NCI-H510A (cell line): ENCODE data around the gene SP2.

Source experiments
- DNase-seq: peaks from one replicate; lab custom pipeline; 2025; lab: John Stamatoyannopoulos, UW

The SP2 gene

DNA sequence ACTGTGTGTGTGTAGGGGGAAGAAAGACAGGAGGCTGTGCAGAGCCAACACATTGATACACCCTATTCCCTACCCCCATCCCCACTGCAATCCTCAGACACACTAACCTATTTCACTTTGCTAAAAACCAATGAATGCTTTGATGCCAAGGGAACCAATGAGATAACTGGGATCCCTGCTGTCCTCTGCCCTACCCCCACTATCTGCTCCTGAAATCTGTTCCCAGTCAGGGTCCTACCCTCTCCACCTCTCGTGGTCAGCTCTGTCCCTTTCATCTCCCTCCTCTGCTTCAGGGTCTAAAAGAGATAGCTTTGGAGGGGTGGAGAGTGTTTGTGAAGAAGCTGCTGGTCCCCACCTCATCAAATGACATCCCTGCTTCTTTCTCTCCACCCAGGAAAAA lies 26.0 kb upstream of the SP2 start:
- no peak for DNase-seq

DNA sequence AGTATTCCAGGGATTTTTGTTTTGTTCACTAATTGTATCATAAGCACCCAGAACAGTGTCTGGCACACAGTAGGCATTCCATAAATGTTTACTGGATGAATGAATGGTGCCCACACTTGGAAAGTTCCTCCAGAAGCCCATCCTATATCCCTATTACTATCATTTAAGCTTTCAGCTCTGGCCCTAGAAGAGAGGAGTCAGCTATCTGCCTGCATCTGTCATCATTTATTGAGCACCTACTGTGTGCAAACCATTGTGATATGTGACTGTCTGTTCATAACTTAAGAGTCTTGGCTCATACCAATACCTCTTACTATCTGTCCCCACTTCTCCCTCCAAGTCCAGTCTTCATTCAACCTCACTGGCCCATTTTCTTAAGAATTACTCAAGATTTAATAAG lies 25.0 kb upstream of the SP2 start:
- no peak for DNase-seq

DNA sequence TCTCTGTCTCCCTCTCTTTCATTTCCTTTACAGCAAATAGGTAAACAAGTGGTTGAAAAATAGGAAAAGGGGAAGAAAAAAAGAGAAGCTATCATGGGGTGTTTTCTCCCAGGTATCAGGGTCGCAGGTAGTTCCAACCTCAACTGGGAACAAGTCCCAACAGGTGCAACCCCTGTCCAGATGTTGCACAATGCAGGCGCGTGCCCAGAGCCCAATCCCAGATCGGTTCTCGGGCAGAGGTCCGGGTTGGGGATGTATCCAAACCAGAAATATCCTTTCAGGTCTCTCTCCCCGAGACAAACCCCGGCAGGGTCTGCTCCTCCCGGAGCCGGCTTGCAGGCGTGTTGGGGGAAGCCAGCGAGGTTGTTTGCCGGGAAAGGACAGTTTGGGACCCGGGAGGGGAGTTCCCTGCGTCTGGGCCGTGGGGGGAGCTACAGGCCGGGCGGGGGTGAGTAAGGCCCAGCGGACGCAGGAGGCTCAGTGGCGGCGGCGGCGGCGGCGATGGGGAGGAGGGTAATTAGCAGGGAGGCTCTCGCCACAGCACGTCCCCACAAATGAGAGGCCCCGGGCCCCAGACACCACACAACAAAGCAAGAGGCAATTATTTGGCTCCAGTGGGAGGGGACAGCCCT lies 23.9 kb upstream of the SP2 start:
- no peak for DNase-seq

DNA sequence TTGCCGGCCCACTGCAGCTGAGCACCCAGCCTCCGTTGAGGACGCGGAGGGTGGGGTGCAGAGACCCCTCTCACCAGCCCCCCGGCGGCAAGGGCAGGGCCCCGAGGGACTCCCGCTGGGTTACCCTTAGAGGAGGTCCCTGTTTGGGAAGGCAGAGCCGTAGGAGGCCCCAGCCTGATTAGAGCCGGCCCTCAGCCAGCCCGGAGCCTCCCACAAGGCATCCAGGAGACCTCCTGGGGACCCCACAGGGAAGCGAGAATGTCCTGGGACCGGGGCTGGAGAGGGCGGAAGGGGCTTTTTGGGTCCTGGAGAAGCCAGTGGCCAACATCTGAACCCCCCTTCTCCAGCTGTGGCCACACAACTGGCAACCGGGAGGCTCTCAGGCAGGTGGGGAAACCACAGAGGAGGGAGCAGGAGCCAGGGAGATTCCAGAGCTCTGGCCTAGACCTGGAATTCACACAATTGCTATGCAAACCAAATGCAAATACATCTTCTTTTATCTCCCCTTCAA lies 23.3 kb upstream of the SP2 start:
- no peak for DNase-seq

DNA sequence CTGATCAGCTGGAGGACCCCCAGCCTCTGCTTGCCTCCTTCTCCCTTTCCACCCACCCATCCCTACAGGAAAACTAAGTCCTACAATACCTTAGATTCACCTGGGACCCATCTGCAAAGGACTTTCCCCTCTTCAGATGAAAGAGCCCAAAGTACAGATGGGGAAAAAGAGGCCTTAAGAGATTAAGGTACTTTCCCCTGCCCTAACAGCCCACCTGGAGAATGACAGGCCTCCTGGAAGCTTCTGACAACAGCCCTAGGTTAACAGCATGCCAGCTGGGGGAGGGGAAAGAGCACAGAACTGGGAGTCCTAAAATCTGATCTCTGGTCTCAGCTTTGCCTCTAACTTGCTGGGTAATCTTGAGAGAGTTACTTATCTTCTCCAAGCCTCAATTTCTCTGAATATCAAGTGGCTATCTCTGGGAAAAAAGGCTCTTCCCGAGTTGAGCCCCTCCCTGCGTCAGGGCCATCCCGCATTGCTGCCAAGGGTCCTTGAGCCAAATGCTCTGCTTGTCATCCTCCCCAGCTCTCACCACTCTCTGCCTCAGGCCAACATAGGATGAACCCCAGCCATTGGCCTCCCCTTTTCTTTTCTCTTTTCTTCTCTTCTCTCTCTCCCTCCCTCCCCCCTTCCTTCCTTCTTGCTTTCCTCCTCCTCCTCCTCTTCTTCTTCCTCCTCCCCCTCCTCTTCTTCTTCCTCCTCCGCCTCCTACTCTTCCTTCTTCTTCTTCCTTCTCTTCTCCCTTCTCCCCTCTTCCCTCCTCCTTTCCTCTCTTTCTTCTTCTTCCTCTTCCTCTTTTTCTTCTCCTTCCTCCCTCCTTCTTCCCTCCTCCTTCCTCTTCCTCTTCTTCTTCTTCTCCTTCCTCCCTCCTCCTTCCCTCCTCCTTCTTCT lies 22.6 kb upstream of the SP2 start:
- DNase-seq: no peak

DNA sequence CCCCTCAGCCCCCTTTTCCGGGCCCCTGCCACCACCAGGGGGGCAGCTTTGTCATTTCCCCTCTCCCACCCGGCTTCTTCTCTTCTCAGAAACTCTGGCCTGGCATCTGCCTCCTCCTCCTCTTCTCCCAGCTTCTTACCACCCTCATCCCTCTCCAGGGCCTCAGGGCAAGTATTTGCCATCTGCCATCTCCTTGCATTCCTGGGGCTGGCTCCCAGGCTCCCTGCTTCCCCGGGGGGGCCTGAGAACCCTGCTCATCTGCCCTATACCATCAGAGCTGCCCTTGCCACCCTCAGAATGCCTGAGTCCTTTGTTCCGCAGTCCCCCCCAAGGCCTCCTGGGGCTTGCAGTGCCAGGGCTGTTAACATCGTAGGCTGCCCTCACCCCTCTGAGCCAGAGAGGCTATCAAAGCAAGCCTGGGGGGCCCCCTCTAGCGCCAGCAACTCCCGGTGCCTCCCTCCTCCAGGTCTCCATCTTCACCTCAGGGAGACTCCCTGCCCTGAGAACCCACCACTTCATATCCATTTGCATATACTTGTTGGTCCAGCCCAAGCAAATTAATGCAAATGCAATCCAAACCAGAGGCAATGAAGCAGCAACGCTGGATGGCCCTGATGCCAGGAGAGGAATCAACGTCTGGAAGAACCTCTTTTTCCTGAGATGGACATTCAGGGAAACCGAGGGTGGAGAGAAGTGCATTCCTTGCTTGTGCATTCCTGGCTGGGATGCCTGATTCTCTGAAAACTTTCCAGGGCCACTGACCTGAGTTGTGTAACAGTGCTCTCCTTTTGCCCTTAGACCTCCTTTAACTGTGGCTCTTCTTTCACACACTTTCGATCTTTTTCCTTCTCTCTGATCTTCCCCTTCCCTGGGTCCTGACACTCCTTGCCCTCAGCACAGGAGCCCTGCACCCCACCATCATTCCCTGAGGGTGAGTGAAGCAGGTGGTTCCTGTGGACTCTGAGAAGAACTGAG lies 20.7 kb upstream of the SP2 start:
- DNase-seq: no peak

DNA sequence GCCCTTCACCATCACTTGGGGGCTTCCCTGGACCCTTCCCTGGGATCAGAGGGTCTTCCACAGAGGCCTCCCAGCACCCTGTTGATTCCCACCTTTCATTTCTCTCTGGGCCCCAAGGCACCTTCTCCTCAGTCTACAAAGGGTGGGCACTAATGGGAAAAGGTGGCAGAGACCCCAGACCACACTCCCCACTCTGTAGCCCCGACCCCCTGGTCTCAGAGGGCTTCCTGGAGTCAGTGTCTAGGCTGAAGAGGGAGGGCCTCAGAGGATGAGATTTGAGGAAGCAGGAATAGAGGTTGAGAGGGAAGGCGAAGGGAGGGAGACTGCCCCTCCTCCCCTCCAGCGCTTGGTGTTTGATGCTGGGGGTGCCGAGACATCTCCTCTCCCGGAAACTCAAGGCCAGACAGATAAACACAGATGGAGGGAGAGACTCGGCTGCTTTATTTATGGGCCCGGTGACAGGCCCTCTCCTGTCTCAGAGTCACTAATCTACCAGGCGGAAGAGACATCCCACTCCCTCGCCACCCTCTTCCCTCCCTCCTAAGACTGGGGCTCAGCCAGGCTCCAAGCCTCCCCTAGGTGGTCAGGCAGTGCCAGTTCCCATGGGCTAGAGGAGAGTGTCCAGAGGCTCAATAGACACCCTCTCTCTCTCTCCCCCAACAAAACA lies 18.5 kb upstream of the SP2 start:
- DNase-seq: no peak

DNA sequence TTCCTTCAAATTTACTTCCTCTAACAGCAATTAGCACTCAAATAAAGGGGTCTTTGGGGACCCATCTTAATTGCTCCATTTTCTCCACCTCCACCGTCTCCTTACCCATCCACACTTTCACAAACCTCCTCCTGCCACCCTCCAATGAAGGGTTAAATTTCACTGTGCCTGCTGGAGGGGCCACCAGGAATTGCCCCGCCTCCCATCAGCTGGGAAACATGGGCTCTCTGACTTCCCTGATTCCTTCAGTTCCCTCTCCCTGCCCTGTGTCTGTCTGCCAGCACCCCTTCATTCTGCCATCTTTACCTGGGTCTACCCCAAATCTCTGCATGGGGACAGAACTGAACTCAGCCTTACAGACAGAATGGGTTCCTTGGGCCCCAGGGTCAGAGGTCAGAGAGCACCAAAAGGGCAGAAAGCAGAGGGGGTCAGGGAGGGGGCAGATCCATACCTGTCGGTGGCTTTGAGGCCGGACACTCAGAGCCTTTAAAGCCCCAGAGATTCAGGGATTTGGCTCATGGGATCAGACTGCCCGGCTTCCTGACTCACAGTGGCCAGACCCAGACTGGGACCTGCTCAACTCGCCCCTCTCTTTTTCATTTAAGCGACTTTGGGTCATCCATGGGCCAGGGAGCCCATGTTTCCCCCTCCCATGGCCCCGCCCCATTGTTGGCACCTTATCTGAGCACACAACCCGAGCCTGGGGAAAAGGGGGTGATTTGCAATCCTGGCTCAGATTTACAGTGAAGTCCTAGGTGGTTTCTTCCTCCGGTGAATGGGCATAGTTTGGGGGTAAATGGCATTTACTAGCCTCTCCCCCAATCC lies 17.6 kb upstream of the SP2 start:
- no peak for DNase-seq

DNA sequence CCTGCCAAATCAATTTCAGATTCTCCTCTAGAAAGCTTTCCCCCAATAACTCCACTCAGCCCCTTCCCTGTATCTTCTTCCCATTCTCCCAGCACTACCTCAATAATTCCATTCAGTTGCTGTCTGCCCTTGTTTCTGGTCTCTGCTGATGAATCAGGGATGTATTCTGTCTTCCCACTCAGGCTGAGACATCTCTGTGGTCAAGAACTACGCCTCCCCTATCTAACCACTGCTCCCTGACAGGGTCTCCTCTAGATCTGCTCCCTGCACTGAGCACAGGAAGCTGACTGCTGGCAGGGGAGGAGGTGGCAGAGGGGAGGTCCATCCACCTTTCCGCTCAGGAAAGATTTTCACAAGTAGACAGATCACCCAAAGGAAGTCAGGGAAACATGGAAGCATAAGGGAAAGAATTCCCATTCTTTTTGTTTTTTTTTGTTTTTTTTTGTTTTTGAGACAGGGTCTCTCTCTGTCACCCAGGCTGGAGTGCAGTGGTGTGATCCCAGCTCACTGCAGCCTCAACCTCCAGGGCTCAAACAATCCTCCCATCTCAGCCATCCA lies 16.9 kb upstream of the SP2 start:
- no peak for DNase-seq

DNA sequence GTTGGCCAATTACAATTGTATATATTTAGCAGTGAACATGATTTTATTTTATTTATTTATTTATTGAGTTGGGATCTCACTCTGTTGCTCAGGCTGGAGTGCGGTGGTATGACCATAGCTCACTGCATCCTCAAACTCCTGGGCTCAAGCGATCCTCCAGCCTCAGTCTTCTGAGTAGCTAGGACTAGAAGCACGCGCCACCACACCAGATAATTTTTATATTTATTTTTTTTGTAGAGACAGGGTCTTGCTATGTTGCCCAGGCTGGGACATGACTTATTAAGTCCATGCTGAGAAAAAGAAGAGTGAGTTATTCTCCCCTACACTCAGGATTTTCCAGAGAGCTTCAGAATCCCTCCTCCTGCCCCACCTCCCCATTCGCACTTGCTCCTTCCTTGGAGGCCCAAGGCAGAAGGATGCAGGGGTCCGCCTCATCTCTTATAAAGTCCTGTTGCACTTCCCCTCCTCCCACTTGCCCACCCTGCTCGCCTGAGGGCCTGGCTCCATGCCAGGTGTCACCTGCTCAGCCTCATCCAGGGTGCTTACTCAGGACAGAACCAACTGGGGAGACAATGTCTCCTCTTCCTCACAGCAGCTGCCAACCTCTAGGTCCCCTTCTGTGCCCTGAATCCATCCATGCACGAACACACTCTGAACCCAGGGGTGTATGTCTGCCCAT lies 16.1 kb upstream of the SP2 start:
- DNase-seq: no peak

DNA sequence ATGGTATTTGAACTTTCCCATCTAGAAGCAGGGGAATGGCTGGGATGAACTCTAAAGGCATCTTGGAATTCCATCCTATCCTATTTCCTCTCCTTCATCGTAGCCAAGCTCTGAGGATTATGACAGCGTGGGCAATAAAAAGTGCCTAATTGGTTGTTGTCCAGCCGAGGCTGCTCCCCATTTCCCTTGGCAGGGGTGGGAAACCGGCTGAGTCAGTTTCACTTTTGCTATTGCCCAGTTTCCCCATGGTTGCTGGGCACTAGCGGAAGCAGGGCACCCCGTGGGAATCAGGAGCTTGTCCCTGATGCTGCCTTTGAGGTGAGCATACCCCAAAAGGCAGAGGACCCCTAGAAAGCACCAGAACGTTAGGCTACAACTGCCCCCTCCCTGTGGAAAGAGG lies 13.8 kb upstream of the SP2 start:
- no peak for DNase-seq

DNA sequence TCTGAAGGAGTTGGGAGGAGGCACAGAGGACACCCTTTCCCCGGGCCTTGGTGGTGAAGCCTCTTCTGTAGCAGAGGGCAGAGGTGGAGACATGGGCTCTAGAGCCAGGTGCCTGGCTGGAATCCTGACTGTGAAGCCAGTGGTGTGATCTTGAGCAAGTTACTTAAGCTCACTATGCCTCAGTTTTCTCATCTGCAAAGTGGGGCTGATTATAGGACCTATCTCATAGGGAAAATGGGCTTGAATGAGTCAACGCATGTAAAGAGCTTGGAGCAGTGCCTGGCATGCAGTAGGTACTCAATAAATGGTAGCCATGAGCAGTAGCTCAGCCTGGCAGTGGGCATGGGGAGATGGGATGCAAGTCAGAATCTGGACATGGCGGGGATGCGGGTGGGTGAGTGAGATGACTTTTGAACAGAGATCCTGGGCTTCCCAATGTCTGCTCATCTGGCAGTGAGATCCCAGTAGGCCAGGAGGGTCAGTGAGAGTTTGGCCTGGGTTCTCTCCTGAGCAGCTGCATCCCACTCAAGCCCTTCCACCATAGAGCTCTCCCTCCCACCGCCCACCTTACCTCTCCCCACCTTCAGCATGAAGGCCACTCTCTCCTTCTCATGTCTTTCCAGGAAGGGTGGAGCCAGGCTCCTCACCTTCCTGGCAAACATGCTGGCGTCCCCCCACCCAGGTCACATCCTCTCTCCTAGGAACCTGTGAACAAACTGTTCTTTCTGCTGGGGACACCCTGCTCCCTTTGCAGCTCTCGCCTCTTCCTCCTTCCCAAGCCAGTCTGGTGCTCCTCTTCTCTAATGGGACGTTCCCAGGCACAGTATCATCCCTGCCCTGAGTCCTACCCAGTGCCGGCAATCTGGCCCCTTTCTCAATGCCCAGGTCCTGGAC lies 13.1 kb upstream of the SP2 start:
- no peak for DNase-seq

DNA sequence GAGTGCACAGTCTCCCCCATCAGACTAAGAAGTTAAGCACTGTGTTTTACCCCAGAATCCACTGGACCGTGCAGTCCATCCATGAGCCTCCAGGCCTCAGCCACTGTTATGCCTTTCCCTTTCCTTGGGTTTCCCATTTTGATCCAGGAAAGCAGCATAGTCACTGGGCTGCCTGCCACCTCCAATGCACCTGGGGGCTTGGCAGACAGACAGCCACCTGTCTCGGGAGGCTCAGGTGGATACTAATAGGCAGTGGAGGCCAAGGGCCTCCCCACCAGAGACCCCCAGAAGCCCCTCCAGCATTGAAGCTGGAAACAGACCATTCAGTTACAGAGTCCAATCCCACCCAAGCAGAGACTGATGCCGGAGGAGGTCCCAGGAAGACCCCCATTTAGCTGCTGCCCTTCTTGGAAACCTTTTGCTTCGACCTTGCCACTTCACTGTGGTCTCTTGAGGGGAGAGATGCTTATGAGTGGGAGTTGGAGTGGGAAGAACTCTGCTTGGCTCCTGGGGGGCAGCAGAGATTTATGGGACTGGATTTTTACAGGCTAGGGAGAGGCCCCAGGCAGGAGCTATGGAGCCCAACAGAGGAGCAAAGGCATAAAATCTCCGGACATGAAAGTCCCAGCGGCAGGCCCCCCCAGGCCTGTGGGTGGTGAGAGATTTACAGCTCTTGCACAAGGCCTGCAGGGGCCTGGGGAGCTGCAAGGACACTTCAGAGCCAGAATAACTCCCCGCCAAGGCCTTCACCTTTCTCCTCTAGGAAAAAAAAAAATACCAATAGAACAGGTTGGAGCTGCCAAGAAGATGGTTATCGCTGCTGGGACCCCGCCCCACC lies 12.2 kb upstream of the SP2 start:
- DNase-seq: no peak

DNA sequence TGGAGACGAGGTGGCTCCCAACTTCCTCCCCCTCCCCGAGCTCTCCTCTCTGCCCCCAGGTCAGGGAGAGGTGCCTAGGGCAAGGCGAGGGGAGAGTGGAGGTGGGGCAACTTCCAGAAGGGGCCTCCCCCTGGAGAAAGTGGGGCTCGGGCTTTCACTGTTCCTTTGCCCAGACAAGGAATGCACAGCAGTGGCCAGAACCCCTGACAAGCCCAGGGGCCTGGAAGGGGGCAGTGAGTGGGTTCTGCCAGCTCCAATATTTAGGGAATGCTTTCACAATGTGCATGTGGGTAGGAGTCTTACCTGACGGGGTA lies 11.7 kb upstream of the SP2 start:
- DNase-seq: no peak

DNA sequence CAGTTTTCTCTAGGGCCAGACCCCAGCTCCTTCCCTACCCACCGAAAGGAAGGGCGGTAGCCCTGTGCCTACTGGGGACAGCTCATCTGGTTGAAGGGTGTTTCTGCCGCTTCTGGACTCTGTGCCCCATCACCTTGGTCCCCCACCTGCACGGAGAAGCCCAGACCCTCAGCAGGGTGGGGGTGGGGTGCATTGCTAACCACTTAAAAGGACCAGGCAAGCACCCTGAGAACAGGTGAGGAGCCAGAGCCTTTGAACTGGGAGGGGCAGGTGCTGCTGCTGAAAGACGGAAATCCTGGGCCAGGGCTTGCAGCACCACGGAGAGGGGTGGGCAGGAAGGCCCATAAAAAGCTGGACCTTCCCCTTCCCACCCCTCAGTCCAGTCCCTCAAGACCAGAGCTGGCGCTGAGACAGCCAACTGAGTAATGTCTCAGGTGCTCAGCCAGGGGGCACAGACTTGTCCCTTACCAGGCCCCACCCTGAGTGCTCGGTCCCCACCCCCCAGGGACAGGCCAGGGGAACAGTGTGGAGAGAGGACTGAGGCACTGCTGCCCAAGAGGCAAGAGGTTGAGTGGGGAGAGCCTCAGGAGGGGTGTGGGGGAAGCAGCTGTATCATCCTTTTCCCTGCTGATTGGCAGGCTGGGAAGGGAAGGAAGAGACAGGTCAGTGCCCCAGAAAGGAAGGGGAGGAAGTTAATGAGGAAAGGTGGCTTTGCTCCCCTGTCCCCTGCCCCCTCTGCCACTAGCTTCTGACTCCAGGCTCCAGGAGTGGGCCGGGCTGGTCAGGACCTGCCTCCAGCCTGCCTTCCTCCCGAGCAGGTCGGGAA lies 10.9 kb upstream of the SP2 start:
- DNase-seq: peak; percentile 13

DNA sequence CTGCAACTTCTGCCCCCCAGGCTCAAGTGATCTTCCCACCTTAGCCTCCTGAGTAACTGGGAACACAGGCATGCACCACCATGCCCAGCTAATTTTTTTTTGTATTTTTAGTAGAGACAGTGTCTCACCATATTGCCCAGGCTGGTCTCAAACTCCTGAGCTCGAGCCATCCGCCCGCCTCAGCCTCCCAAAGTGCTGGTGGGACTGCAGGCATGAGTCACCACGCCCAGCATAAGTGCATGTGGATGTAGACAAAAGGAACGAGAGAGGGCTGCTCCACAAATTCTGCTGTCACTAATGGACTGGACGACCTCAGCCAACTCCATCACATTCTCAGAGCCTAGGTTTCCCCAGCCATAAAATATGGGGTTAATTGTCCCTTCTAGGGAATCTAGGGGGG lies 7.7 kb upstream of the SP2 start:
- DNase-seq: no peak
